Cardiac fibroblast (primary cell): ENCODE data around the gene RBMS2.
A peak's percentile ranks its signal among the peaks of the same experiment; 100 is the strongest.
"Not testable (repeated sequence)": the region's sequence is repeated elsewhere in the genome, so short reads cannot be mapped to it uniquely, and the experiment has no call there.

Experiments used
- DNase-seq, 2 donors: peaks; one replicate each; pipeline versions ENCODE4 v3.0.0 to v3.0.0-alpha.2; 2010; ENCODE audit warnings: low read depth in 2 of 2
- H3K4me3 ChIP-seq, 2 donors: replicated peaks in 1 of 2; 1 replicate in 1 of 2; 2 replicates in 1 of 2; pipeline ENCODE4 v1.5.1; 2011; ENCODE audit warnings: low read depth in 2 of 2, low read length in 2 of 2, mild to moderate bottlenecking in 2 of 2, moderate library complexity in 1 of 2
- TF ChIP-seq, protein P1 (sequence below): IDR thresholded peaks from one replicate; pipeline ENCODE4 v1.5.1; 2011; ENCODE audit warnings: low read depth, mild to moderate bottlenecking, low read length, inconsistent platforms

Gene RBMS2

DNA sequence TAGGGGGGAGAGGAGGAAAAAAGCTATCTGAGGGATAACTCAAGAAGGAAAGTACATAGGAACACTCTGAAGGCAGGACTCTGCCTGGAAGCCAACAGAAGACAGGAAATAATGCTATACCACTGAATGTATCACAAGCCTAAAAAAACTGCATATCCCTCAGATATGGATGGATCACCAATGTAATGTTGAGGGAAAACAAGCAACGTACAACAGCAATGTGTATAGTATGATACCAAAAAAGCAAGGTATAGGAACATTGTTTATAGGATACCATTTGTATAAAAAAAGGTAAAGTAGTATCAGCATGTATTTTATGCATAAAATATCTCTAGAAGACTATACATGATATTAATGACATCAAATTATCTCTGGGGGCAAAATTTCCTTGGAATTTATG, 37.1 kb upstream of the RBMS2 start:
- TF ChIP-seq, protein P1, sequence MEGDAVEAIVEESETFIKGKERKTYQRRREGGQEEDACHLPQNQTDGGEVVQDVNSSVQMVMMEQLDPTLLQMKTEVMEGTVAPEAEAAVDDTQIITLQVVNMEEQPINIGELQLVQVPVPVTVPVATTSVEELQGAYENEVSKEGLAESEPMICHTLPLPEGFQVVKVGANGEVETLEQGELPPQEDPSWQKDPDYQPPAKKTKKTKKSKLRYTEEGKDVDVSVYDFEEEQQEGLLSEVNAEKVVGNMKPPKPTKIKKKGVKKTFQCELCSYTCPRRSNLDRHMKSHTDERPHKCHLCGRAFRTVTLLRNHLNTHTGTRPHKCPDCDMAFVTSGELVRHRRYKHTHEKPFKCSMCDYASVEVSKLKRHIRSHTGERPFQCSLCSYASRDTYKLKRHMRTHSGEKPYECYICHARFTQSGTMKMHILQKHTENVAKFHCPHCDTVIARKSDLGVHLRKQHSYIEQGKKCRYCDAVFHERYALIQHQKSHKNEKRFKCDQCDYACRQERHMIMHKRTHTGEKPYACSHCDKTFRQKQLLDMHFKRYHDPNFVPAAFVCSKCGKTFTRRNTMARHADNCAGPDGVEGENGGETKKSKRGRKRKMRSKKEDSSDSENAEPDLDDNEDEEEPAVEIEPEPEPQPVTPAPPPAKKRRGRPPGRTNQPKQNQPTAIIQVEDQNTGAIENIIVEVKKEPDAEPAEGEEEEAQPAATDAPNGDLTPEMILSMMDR: no peak
- no peak for DNase-seq
- no peak overlapping the region for H3K4me3 ChIP-seq

DNA sequence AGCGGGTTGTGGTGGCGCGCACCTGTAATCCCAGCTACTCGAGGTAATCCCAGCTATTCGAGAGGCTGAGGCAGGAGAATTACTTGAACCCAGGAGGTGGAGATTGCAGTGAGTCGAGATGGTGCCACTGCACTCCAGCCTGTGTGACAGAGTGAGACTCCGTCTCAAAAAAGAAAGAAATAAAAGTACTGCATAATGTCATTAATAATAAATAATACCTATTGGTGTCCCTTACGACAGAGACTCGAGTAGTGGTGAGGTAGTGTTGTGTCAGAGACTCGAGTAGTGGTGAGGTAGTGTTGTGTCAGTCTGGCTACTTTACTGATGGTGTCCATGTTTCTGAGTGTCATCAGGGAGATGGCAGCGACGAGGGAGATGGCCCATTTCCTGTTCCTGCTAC, 34.9 kb upstream of the RBMS2 start:
- DNase-seq: no peak
- no peak overlapping the region for H3K4me3 ChIP-seq
- TF ChIP-seq, protein P1: no peak

DNA sequence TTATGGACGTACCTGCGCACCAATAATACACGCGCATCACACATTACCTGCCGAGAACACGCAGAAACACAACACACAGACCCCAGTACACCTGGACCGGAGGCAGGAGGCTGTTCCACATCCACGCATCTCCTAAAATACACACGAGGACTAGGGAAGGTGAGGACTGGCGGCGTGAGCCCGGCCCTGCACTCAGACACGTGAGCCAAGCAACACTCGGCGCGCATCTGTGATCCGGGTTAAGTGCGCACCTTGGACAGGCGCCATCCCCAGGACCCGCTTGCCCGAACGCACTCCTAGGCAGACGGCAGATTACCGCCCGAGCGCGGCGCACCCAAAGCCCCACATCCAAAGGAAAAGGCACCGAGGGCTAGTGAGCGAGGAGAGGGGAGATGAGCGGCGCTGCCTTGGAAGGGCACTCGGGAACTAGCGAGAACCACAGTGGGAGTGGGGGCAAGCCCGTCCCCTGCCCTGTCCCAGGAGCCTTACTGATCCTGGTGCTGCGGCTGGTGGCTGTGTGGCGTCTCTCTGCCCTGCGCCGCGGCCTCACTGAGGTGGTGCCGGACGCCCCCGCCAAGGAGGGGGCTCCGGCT, 34.1 kb upstream of the RBMS2 start:
- DNase-seq: peak; percentile 4 to 13
- TF ChIP-seq, protein P1: no peak
- peak overlapping the region; percentile 43 to 48 for H3K4me3 ChIP-seq

DNA sequence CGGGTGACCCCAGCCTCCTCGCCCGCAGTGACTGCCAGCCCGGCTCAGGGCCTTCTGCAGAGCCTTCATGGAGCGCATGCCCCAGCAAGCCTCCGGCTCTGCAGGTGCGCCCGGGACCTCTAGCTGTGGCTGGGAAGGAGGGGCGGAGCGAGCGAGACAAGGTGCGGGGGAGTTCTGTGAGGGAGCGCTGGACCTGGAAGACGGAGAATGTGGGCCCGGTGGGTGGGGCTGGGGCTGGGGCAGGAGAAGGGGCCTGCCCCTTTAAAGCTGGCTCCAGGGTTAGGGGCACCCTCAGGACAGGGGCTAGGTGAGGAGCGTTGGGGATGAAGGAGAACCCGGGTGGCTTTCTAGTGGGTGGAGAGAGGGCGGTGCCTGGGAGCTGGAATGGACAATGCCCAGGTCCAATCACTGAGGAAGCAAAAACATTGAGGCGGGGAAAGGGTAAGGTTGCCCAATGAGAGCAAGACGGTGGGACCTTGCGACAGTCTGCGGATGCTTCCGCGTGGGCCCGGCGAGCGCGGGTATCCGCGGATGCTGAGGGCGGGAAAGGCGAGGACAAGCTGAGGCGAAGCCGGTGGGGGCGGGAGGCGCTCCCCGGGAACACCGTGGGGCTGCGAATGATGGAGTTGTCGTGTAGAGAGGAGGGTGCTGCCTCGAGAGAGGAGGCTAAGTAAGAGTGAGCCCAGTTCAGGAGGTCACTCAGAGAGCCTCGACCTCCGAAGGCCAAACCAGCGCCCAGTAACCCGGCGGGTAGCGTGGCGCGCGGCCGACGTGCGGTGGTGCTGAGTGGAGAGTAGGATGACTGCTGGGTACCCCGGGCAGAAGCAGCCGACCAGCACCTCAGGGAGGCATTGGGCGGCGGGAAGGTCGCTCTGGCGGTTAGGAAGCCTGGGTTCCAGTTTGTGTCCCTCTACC, 33.3 kb upstream of the RBMS2 start, which contains the start of gene GLS2:
TSS of gene GLS2 (minus strand) at position 121 of the 915 bp plus-strand sequence. CDS start at position 78, 43 bp downstream.
- DNase-seq: peak; percentile 76 to 78
- peak within 1 kb of the TSS; percentile 43 to 48 for H3K4me3 ChIP-seq
- TF ChIP-seq, protein P1: no peak

DNA sequence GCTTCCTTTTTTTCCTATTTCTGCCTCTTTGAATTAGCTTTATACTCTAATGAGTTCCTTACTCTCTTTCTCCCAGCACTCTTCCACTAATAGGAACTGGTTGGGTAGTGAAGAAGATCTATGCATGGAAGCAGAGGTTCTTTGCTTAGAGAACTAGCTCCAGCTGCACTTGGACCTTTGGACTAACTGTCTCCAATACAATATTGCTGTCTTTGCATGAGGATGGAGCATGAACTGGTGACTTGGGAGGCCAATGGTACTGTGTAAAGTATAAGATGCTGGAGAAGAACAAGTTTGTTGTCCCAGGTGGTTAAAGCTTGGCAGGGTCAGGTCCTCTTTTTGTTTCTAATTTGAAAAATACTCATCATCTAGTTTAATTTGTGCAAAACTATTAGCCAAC, 31.3 kb upstream of the RBMS2 start:
- TF ChIP-seq, protein P1: no peak
- DNase-seq: no peak
- H3K4me3 ChIP-seq: no peak overlapping the region

DNA sequence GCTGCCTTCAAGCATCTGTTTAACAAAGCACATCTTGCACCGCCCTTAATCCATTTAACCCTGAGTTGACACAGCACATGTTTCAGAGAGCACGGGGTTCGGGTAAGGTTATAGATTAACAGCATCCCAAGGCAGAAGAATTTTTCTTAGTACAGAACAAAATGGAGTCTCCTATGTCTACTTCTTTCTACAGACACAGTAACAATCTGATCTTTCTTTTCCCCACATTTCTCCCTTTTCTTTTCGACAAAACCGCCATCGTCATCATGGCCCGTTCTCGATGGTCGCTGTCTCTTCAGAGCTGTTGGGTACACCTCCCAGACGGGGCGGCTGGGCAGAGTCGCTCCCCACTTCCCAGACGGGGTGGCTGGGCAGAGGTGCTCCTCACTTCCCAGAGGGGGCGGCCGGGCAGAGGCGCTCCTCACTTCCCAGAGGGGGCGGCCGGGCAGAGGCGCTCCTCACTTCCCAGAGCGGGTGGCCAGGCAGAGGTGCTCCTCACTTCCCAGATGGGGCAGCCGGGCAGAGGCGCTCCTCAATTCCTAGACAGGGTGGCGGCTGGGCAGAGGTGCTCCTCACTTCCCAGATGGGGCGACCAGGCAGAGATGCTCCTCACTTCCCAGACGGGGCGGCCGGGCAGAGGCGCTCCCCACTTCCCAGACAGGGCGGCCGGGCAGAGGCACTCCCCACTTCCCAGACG, 28.1 kb upstream of the RBMS2 start:
- DNase-seq, H3K4me3 ChIP-seq: not testable (repeated sequence)

DNA sequence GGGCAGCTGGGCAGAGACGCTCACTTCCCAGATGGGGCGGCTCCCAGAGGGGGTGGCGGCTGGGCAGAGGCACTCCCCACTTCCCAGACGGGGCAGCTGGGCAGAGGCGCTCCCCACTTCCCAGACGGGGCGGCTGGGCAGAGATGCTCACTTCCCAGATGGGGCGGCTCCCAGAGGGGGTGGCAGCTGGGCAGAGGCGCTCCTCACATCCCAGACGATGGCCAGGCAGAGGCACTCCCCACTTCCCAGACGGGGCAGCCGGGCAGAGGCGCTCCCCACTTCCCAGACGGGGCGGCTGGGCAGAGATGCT, 27.6 kb upstream of the RBMS2 start:
- not testable (repeated sequence) for DNase-seq, H3K4me3 ChIP-seq

DNA sequence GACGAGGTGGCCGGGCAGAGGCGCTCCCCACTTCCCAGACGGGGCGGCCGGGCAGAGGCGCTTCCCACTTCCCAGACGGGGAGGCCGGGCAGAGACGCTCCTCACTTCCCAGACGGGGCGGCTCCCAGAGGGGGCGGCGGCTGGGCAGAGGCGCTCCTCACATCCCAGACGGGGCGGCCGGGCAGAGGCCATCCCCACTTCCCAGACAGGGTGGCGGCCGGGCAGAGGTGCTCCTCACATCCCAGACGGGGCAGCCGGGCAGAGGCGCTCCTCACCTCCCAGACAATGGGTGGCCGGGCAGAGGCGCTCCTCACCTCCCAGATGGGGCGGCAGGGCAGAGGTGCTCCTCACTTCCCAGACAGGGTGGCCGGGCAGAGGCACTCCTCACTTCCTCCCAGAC, 27.1 kb upstream of the RBMS2 start:
- H3K4me3 ChIP-seq, DNase-seq: not testable (repeated sequence)
